ENCODE measurements around the gene LGALS14.
"Not testable (repeated sequence)": the region's sequence is repeated elsewhere in the genome, so short reads cannot be mapped to it uniquely, and the experiment has no call there.

LGALS14 gene, protein sequence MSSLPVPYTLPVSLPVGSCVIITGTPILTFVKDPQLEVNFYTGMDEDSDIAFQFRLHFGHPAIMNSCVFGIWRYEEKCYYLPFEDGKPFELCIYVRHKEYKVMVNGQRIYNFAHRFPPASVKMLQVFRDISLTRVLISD

GRCh38 chr19:39704181-39705044 is at the start of gene LGALS14:
Gene LGALS14 (plus strand): TSS chr19:39704481. CDS start chr19:39704529, 48 bp downstream.
- DNase-seq (ENCODE audit: low spot score) = no peak

DNA sequence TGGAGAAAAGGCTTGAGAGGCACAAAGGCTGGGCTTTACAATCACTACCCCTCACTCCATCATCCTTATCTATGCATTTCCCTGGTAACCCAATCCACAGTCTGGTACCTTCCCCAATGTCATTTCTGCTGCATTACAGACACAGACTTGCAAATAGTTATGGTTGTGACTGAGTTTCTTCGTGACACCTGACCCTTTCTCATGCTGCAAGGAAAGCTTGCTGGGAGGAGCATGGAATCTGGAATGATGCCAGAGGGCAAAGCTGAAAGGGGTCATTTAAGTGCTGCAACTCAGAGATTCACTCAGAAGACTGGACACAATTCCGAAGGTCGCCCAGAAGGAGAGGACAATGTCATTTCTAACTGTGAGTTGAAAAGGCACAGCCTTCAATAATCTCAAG is 48.7 kb upstream of the LGALS14 start, which contains the start of gene LGALS16:
TSS of gene LGALS16 (plus strand) at position 301 of the 400 bp plus-strand sequence. CDS start at position 350, 49 bp downstream.
- no peak for DNase-seq (ENCODE audit: low spot score)

- DNase-seq (ENCODE audit: low spot score) = no peak
Measured at GRCh38 chr19:39659791-39660190, 44.5 kb upstream of the LGALS14 start.

- DNase-seq (ENCODE audit: low spot score) = no peak
Measured at GRCh38 chr19:39660661-39661060, 43.6 kb upstream of the LGALS14 start.

- DNase-seq (ENCODE audit: low spot score) = no peak
Measured at GRCh38 chr19:39661565-39661964, 42.7 kb upstream of the LGALS14 start.

DNA sequence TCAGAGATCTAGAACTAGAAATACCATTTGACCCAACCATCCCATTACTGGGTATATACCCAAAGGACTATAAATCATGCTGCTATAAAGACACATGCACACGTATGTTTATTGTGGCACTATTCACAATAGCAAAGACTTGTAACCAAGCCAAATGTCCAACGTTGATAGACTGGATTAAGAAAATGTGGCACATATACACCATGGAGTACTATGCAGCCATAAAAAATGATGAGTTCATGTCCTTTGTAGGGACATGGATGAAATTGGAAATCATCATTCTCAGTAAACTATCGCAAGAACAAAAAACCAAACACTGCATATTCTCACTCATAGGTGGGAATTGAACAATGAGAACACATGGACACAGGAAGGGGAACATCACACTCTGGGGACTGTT is 34.4 kb upstream of the LGALS14 start:
- not testable (repeated sequence) for DNase-seq (ENCODE audit: low spot score)

- no peak for DNase-seq (ENCODE audit: low spot score)
Measured at GRCh38 chr19:39670998-39671397, 33.3 kb upstream of the LGALS14 start.

- peak; percentile 81 for DNase-seq (ENCODE audit: low spot score)
Measured at GRCh38 chr19:39671739-39672363, 32.4 kb upstream of the LGALS14 start.

- no peak for DNase-seq (ENCODE audit: low spot score)
Measured at GRCh38 chr19:39672473-39672872, 31.8 kb upstream of the LGALS14 start.

- peak; percentile 41 for DNase-seq (ENCODE audit: low spot score)
Measured at GRCh38 chr19:39673862-39674261, 30.4 kb upstream of the LGALS14 start.

DNA sequence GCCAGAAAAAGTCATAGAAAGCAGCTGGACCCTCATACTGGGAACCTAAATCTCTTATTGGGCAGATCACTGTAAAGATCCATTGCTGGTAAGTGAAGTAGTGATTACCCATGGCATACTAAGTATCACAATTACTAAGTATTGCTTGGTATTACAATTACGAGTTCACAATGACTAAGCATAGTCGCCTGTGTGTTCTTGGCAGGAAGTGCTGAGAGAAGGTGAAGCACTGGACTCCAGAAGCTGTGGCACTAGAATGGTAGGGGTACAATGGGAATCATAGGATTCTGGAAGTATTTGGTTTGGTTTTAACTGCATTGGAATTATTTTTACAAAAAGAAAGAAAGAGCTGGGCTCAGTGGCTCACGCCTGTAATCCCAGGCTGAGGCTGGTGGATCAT is 28.3 kb upstream of the LGALS14 start:
- no peak for DNase-seq (ENCODE audit: low spot score)

DNA sequence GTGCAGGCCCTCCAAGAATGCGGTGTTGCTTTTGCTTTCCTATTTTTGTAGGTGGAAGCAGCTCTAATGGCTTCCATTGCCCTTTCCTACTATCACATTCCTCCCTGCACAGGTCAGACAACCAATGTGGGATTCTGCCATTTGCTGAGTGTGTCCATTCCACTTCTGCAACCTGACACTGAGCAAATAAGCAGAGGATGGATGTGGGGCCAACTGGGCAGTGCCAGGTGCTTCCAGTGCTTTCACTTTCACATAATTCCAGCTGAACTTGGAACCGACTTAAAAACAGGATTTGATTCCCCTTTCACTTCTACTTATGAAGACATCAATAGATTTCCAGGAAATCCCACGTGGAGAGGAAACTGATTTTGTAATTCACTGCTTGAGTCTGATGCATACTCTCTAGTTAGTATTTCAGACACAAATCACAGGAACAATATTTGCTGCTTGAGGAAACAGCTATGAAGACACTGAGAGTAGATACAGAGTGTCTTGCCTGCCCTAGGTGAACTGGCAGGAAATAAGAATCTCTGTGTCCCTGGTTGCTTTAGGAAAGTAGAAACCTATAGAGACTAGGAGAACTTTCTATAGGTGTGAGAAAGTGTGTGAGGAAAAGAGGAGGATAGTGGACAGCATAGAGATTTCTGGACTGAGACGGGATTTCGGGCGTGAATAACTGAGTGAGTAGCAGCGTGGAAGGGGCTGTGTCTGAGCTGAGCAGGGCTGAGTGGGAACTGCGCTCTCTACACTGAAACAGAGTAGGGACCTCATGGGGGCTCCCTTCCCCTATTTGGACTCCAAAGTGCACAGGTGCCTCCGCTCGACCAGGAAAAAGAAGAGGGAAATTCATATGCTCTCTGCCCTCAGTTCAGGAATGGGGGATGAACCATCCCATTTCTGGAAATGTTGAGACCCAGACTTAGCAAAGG is 26.1 kb upstream of the LGALS14 start:
- no peak for DNase-seq (ENCODE audit: low spot score)

- no peak for DNase-seq (ENCODE audit: low spot score)
Measured at GRCh38 chr19:39679056-39679790, 25.1 kb upstream of the LGALS14 start.

DNA sequence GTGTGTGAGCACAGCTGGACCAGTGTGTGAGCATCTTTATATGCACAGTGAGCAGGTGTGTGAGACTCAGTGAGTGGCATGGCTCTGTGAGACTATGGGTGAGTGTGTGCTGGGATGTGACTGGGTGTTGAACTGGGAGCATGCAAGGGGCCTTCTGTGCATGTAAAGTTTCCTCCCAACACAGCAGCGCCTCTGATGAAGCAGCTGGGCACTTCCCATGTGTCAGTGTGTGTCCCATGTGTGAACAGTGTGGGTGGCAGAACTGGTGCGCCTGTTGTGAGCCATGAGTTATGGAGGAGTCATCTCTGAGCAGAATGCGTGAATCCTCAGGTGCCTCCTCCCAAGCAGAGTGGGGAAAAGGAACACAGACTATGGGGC is 24.5 kb upstream of the LGALS14 start:
- DNase-seq (ENCODE audit: low spot score) = no peak

DNA sequence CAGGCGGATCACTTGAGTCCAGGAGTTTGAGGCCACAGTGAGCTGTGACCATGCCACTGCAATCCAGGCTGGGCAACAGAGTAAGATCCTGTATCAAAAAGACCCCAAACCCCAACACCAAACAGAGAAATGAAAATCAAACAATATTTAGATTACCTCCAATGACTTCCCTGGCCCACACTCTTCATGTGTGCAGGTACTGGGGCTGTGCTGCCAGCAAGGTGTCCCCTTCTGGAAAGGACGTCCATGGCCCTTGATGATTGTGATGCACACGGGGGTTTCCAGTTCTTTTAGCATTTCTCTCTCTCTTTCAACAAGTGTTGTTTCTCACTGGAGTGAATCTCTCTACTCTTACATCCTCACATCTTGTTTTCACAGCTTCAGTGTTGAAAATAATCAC is 23.7 kb upstream of the LGALS14 start:
- no peak for DNase-seq (ENCODE audit: low spot score)

GRCh38 chr19:39681416-39681815 is 22.9 kb upstream of the LGALS14 start:
- no peak for DNase-seq (ENCODE audit: low spot score)

DNA sequence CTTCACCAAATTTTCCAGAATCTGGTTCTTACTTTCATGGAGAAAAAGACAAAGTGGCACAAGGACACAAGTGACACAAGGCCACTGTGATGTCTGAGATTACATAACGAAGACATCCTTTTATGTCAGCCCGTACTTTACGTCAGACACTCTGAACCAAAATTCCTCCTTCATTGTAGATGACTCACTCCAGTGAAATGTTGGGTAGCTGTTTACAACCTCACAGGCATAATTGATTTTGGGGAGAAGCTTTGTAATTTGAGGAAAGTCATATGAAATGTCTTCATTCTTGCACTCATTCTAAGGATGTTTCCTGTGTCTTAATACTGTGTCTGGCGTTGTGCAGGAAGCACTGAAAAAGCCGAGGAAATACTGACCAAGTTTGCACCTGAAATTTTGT is 20.0 kb upstream of the LGALS14 start:
- DNase-seq (ENCODE audit: low spot score) = no peak

GRCh38 chr19:39686739-39687138 is 17.5 kb upstream of the LGALS14 start:
- no peak for DNase-seq (ENCODE audit: low spot score)

DNA sequence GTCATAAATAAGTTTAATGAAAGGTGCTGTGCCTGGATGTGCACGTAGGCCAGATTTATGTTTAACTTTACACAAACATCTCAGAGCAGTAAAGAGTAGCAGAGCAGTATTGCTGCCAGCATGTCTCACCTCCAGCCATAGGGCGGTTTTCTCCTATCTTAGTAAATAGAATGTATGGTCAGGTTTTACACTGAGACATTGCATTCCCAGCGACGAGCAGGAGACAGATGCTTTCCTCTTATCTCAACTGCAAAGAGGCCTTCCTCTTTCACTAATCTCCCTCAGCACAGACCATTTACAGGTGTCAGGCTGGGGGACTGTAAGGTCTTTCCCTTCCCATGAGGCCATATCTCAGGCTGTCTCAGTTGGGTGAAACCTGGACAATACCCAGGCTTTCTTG is 15.6 kb upstream of the LGALS14 start:
- DNase-seq (ENCODE audit: low spot score) = not testable (repeated sequence)

- no peak for DNase-seq (ENCODE audit: low spot score)
Measured at GRCh38 chr19:39692166-39692565, 12.1 kb upstream of the LGALS14 start.

GRCh38 chr19:39692822-39693221 is 11.5 kb upstream of the LGALS14 start:
- DNase-seq (ENCODE audit: low spot score) = no peak

All from NAMALWA (cell line).